Measurements from ENCODE around the gene TARS1. TPM values are rescaled to one million over a fixed set of nuclear protein-coding genes. Genes with fewer than 3 reads are reported as not detected.
"Not testable (repeated sequence)": the region's sequence is repeated elsewhere in the genome, so short reads cannot be mapped to it uniquely, and the experiment has no call there.

Gene TARS1
- total RNA-seq, 1 donor from 2014 or later: 407 TPM

- no peak for TF ChIP-seq CTCF (IDR thresholded peaks at IDR 0.05; ENCODE audit: insufficient read depth, low read length, severe bottlenecking)
- Histone ChIP-seq H3K27me3 (ENCODE audit: control insufficient read depth, insufficient read depth, low read length) (no peaks in the 10 kb centered on the region), H3K4me3 (ENCODE audit: low read depth, low read length) (no peak overlapping the region), H3K36me3 (ENCODE audit: control insufficient read depth, insufficient read depth, low read length) (no peaks in the 10 kb centered on the region)
- FAIRE-seq: no peak
- no peak for DNase-seq (ENCODE audit: low read depth)
These were observed 66.7 kb downstream of the TARS1 start for GRCh38 chr5:33507426-33507825.

GRCh38 chr5:33509036-33509435 is 68.3 kb downstream of the TARS1 start:
- TF ChIP-seq CTCF (IDR thresholded peaks at IDR 0.05; ENCODE audit: insufficient read depth, low read length, severe bottlenecking): no peak
- no peak for FAIRE-seq

GRCh38 chr5:33513462-33514185 is 72.9 kb downstream of the TARS1 start:
- H3K36me3 ChIP-seq (ENCODE audit: control insufficient read depth, insufficient read depth, low read length): no peaks in the 10 kb centered on the region
- H3K27me3 ChIP-seq (ENCODE audit: control insufficient read depth, insufficient read depth, low read length): no peaks in the 10 kb centered on the region
- no peak overlapping the region for H3K4me3 ChIP-seq (ENCODE audit: low read depth, low read length)
- no peak for DNase-seq (ENCODE audit: low read depth)
- TF ChIP-seq CTCF (IDR thresholded peaks at IDR 0.05; ENCODE audit: insufficient read depth, low read length, severe bottlenecking): no peak
- FAIRE-seq: peak; percentile 43

More at GRCh38 chr5:33509036-33509435, 68.3 kb downstream of the TARS1 start:
- DNase-seq (ENCODE audit: low read depth): no peak
- Histone ChIP-seq H3K27me3 (ENCODE audit: control insufficient read depth, insufficient read depth, low read length) (no peaks in the 10 kb centered on the region), H3K4me3 (ENCODE audit: low read depth, low read length) (no peak overlapping the region), H3K36me3 (ENCODE audit: control insufficient read depth, insufficient read depth, low read length) (no peaks in the 10 kb centered on the region)

- H3K4me3 ChIP-seq (ENCODE audit: low read depth, low read length); FAIRE-seq; DNase-seq (ENCODE audit: low read depth); H3K27me3 ChIP-seq (ENCODE audit: control insufficient read depth, insufficient read depth, low read length); H3K36me3 ChIP-seq (ENCODE audit: control insufficient read depth, insufficient read depth, low read length): not testable (repeated sequence)
These were observed 74.6 kb downstream of the TARS1 start for GRCh38 chr5:33515366-33515765.

- DNase-seq (ENCODE audit: low read depth) (no peak), FAIRE-seq (no peak)
- no peak overlapping the region for H3K4me3 ChIP-seq (ENCODE audit: low read depth, low read length)
- H3K27me3 ChIP-seq (ENCODE audit: control insufficient read depth, insufficient read depth, low read length): no peaks in the 10 kb centered on the region
- no peaks in the 10 kb centered on the region for H3K36me3 ChIP-seq (ENCODE audit: control insufficient read depth, insufficient read depth, low read length)
- TF ChIP-seq CTCF (IDR thresholded peaks at IDR 0.05; ENCODE audit: insufficient read depth, low read length, severe bottlenecking): no peak
These were observed 75.7 kb downstream of the TARS1 start for GRCh38 chr5:33516421-33516820.
